Measurements from ENCODE around the gene CTNND2. TPM values are rescaled to one million over a fixed set of nuclear protein-coding genes. Genes with fewer than 3 reads are reported as not detected.

The CTNND2 gene
- total and polyA plus RNA-seq, 2 donors (not counting 1 experiment from before 2014, with no cell fraction given): not detected

DNA sequence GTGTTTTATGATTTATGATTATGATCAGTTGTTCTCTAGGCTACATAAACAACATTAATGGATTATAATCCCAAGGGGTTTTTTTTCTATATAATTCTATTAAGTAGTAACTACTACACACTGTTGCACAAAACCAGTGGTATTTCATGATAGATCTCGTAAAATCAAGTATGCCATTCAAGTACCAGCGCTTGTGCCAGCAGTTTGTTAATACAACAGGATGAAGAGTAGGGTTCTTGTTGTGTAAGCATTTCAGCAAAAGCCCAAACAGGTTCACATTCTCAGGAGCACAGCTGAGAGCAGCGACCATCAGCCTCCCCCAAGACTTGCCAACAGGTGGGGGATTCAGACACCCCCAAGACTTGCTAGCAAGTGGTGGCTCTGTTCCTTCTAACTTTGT is 88.8 kb downstream of the CTNND2 start:
- Histone ChIP-seq H3K4me1 (ENCODE audit: control insufficient read depth in 2 of 2, insufficient read depth in 2 of 2, low read length in 2 of 2) (no peaks in the 10 kb centered on the region), H4K20me1 (ENCODE audit: control insufficient read depth, insufficient read depth, low read length, poor library complexity, severe bottlenecking) (no peaks in the 10 kb centered on the region), H3K4me3 (ENCODE audit: control extremely low read depth in 1 of 5, extremely low read depth in 1 of 5, insufficient read depth in 1 of 5, low read depth in 2 of 5, low read length in 4 of 5) (no peak overlapping the region), H3K36me3 (replicated peaks in 1 of 2; ENCODE audit: control extremely low read depth in 1 of 2, control insufficient read depth in 1 of 2, extremely low read depth in 1 of 2, insufficient read depth in 2 of 2, low read length in 1 of 2) (no peaks in the 10 kb centered on the region), H2AFZ (ENCODE audit: insufficient read depth, low read depth, low read length, poor library complexity, severe bottlenecking) (no peak overlapping the region), H3K27me3 (replicated peaks in 1 of 4; ENCODE audit: control extremely low read depth in 1 of 4, control insufficient read depth in 3 of 4, insufficient read depth in 4 of 4, low read length in 3 of 4) (no peaks in the 10 kb centered on the region), H3K27ac (ENCODE audit: low read length in 2 of 2) (no peak overlapping the region), H3K4me2 (replicated peaks; ENCODE audit: low read depth, low read length, poor library complexity, severe bottlenecking) (no peak overlapping the region), H3K9ac (ENCODE audit: low read length) (no peak overlapping the region), H3K9me3 (ENCODE audit: control extremely low read depth in 1 of 3, control insufficient read depth in 2 of 3, insufficient read depth in 1 of 3, low read length in 2 of 3) (peaks cover 0 to 7% (median 0%) of the 10 kb centered on the region in 3 donors), H3K79me2 (ENCODE audit: control insufficient read depth, insufficient read depth, low read length) (no peaks in the 10 kb centered on the region)
- CTCF ChIA-PET: no interaction called here
- POLR2A ChIA-PET: no interaction called here
- H3K4me3 Mint-ChIP-seq: no peak overlapping the region
- peaks cover 3% of the 10 kb centered on the region for H3K9me3 Mint-ChIP-seq (ENCODE audit: insufficient read depth)
- intact Hi-C loops (cut with micrococcal nuclease): no loop called here
- no peak overlapping the region for H3K27ac Mint-ChIP-seq
- WGBS (ENCODE audit: insufficient coverage): no CpG with 5 or more reads among the region's 3 CpGs
- DNase-seq (no peak), ATAC-seq (ENCODE audit: low read depth) (no peak)
- no peaks in the 10 kb centered on the region for H3K27me3 Mint-ChIP-seq
- no peaks in the 10 kb centered on the region for H3K4me1 Mint-ChIP-seq
- no peak for TF ChIP-seq EZH2 (IDR thresholded peaks at IDR 0.05; ENCODE audit: borderline replicate concordance, insufficient read depth, low read depth, low read length, poor library complexity, severe bottlenecking)
- TF ChIP-seq, protein P1, sequence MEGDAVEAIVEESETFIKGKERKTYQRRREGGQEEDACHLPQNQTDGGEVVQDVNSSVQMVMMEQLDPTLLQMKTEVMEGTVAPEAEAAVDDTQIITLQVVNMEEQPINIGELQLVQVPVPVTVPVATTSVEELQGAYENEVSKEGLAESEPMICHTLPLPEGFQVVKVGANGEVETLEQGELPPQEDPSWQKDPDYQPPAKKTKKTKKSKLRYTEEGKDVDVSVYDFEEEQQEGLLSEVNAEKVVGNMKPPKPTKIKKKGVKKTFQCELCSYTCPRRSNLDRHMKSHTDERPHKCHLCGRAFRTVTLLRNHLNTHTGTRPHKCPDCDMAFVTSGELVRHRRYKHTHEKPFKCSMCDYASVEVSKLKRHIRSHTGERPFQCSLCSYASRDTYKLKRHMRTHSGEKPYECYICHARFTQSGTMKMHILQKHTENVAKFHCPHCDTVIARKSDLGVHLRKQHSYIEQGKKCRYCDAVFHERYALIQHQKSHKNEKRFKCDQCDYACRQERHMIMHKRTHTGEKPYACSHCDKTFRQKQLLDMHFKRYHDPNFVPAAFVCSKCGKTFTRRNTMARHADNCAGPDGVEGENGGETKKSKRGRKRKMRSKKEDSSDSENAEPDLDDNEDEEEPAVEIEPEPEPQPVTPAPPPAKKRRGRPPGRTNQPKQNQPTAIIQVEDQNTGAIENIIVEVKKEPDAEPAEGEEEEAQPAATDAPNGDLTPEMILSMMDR (IDR thresholded peaks at IDR 0.05): no peak

DNA sequence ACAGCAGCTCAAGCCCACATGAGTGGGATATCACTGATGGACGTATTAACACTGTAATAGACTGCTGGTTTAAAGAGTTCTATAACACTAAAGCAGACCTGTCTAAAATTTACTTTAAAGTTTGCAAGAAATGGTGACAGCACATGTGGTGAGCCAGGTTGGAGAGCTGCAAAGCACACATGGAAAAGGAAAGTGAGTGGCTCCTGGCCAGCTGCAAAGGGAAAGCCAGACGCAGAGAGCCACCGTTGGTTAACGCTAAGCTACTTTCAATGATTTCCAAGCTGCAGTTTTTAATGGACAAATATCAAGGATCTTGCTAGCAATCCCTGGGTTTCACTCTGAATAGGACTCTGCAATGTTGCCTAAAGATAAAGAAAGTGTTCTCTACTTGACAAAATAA is 89.9 kb downstream of the CTNND2 start:
- 96% methylated on average over 3 of the region's 4 CpGs for WGBS (ENCODE audit: insufficient coverage)
- H3K9me3 Mint-ChIP-seq (ENCODE audit: insufficient read depth): peaks cover 3% of the 10 kb centered on the region
- Histone ChIP-seq H3K27ac (ENCODE audit: low read length in 2 of 2) (no peak overlapping the region), H3K36me3 (replicated peaks in 1 of 2; ENCODE audit: control extremely low read depth in 1 of 2, control insufficient read depth in 1 of 2, extremely low read depth in 1 of 2, insufficient read depth in 2 of 2, low read length in 1 of 2) (no peaks in the 10 kb centered on the region), H3K79me2 (ENCODE audit: control insufficient read depth, insufficient read depth, low read length) (no peaks in the 10 kb centered on the region), H3K9ac (ENCODE audit: low read length) (no peak overlapping the region), H3K4me2 (replicated peaks; ENCODE audit: low read depth, low read length, poor library complexity, severe bottlenecking) (no peak overlapping the region), H4K20me1 (ENCODE audit: control insufficient read depth, insufficient read depth, low read length, poor library complexity, severe bottlenecking) (no peaks in the 10 kb centered on the region), H2AFZ (ENCODE audit: insufficient read depth, low read depth, low read length, poor library complexity, severe bottlenecking) (no peak overlapping the region), H3K4me1 (ENCODE audit: control insufficient read depth in 2 of 2, insufficient read depth in 2 of 2, low read length in 2 of 2) (no peaks in the 10 kb centered on the region), H3K4me3 (ENCODE audit: control extremely low read depth in 1 of 5, extremely low read depth in 1 of 5, insufficient read depth in 1 of 5, low read depth in 2 of 5, low read length in 4 of 5) (no peak overlapping the region), H3K27me3 (replicated peaks in 1 of 4; ENCODE audit: control extremely low read depth in 1 of 4, control insufficient read depth in 3 of 4, insufficient read depth in 4 of 4, low read length in 3 of 4) (no peaks in the 10 kb centered on the region), H3K9me3 (ENCODE audit: control extremely low read depth in 1 of 3, control insufficient read depth in 2 of 3, insufficient read depth in 1 of 3, low read length in 2 of 3) (peaks cover 0 to 7% (median 0%) of the 10 kb centered on the region in 3 donors)
- no peaks in the 10 kb centered on the region for H3K4me1 Mint-ChIP-seq
- ChIA-PET POLR2A (no interaction called here), CTCF (no interaction called here)
- ATAC-seq (ENCODE audit: low read depth): no peak
- no peaks in the 10 kb centered on the region for H3K27me3 Mint-ChIP-seq
- no peak for TF ChIP-seq EZH2 (IDR thresholded peaks at IDR 0.05; ENCODE audit: borderline replicate concordance, insufficient read depth, low read depth, low read length, poor library complexity, severe bottlenecking)
- TF ChIP-seq, protein P1 (IDR thresholded peaks at IDR 0.05): no peak
- H3K4me3 Mint-ChIP-seq: no peak overlapping the region
- DNase-seq: no peak
- intact Hi-C loops (cut with micrococcal nuclease): no loop called here
- H3K27ac Mint-ChIP-seq: no peak overlapping the region
